Activated CD8-positive, alpha-beta memory T cell treated with anti-CD3 and anti-CD28 coated beads for 4 hours (primary cell): ENCODE measurements around the gene CASP9.
"Not testable (repeated sequence)": the region's sequence is repeated elsewhere in the genome, so short reads cannot be mapped to it uniquely, and the experiment has no call there.

Experiments used
- DNase-seq, 2 donors: peaks; one replicate each; pipeline ENCODE4 v3.0.0-alpha.2; 2020; ENCODE audit warnings: low read depth in 2 of 2

The CASP9 gene

GRCh38 chr1:15500184-15501178 is 23.5 kb downstream of the CASP9 start:
- DNase-seq, result no peak

GRCh38 chr1:15493869-15494390 is 30.1 kb downstream of the CASP9 start:
- DNase-seq, result no peak

GRCh38 chr1:15492596-15492995 is 31.4 kb downstream of the CASP9 start:
- no peak for DNase-seq

GRCh38 chr1:15491010-15491409 is 33.0 kb downstream of the CASP9 start:
- not testable (repeated sequence) for DNase-seq

- no peak for DNase-seq
Measured at GRCh38 chr1:15489052-15489736, 34.8 kb downstream of the CASP9 start.

GRCh38 chr1:15488371-15488770 is 35.6 kb downstream of the CASP9 start:
- DNase-seq, result no peak

GRCh38 chr1:15486844-15487610 is 37.0 kb downstream of the CASP9 start:
- not testable (repeated sequence) for DNase-seq

- DNase-seq, result no peak
Measured at GRCh38 chr1:15485636-15486035, 38.4 kb downstream of the CASP9 start.

GRCh38 chr1:15484443-15484842 is 39.6 kb downstream of the CASP9 start:
- not testable (repeated sequence) for DNase-seq

- DNase-seq, result no peak
Measured at GRCh38 chr1:15483971-15484370, 40.0 kb downstream of the CASP9 start.

GRCh38 chr1:15482983-15483543 is 41.0 kb downstream of the CASP9 start:
- DNase-seq, result not testable (repeated sequence)

- DNase-seq, result not testable (repeated sequence)
Measured at GRCh38 chr1:15482455-15482854, 41.6 kb downstream of the CASP9 start.

- no peak for DNase-seq
Measured at GRCh38 chr1:15479654-15480347, 44.2 kb downstream of the CASP9 start.

GRCh38 chr1:15477646-15478212 is 46.3 kb downstream of the CASP9 start:
- DNase-seq, result no peak

GRCh38 chr1:15476927-15477326 is 47.1 kb downstream of the CASP9 start:
- DNase-seq, result no peak

GRCh38 chr1:15475752-15476314 is 48.2 kb downstream of the CASP9 start, which contains the start of gene CELA2B:
CELA2B (plus strand) TSS chr1:15476104; CDS start chr1:15476126, 22 bp downstream.
- no peak for DNase-seq

GRCh38 chr1:15472587-15472986 is 51.4 kb downstream of the CASP9 start:
- DNase-seq, result no peak

GRCh38 chr1:15471723-15472122 is 52.3 kb downstream of the CASP9 start:
- DNase-seq, result not testable (repeated sequence)

- DNase-seq, result not testable (repeated sequence)
Measured at GRCh38 chr1:15471067-15471466, 52.9 kb downstream of the CASP9 start.
